ENCODE results near the gene LTK.
"Not testable (repeated sequence)": the region's sequence is repeated elsewhere in the genome, so short reads cannot be mapped to it uniquely, and the experiment has no call there.

The LTK gene

DNA sequence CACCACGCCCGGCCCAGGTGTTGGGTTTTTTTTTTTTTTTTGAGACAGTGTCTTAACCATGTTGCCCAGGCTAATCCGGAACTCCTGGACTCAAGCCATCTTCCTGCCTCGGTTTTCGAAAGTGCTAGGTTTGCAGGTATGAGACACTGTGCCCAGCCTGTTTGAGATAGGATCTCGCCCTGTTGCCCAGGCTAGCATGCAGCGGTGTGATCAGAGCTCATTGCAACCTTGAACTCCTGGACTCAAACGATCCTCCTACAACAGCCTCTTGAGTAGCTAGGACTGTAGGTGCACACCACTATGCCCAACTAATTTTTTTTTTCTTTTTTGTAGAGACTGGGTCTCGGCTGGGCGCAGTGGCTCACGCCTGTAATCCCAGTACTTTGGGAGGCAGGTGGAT lies 40.2 kb downstream of the LTK start:
- no peak for DNase-seq

DNA sequence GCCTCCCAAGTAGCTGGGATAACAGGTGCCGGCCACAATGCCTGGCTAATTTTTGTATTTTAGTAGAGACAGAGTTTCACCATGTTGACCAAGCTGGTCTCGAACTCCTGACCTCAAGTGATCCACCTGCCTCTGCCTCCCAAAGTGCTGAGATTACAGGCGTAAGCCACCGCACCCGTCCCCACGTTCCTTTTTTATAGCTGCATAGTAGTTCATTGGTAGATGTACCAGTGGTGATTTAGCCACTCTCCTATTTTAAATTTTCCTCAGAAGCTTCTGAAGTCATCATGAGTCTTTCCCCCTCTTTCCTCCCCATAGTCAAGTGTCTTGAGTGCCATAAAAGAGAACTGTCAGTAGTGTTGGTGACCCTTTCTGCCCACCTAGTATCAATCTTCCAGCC lies 44.0 kb downstream of the LTK start:
- DNase-seq = not testable (repeated sequence)

DNA sequence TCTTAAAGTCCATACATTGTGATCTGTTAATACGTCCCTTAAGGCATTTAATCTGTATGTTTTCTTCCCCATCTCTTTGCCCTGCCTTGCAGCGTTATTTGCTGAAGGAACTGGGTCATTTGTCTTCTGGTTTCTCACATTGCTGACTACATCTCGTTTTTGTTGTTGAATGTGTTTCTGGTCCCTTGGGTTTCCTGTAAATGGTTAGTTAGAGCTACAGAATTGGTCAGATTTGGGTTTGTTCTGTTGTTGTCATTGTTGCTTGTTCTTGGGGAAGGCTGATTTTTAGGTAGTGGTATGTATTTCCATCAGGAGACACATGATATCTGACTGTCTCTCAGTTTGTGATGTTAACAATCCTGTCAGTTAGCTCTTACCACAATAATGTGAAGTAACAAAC lies 46.9 kb downstream of the LTK start:
- no peak for DNase-seq

DNA sequence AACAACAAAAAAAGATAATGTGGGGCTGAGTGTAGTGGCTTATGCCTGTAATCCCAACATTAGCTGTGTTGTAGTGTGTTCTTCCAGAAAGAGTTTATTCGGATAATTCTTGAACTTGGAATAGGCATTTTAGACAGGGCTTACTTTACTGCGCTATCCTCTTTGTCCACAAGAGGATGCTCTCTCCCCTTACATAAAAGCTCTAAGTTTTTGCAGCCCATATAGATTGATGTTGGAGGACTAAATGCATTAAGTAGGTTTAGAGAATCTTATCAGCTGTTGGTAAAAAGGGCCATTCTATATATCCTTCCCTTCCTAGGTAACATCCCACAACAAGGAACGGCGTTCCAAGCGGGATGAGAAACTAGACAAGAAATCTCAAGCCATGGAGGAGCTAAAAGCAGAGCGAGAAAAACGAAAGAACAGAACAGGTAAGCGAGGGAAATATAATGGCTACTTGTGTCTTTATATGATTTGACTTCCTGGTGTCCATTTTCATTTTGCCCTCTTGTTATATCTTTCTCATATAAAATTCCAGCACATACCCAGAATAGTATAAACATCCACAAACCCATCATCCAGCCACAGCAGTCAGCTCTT lies 47.7 kb downstream of the LTK start:
- peak; percentile 19 for DNase-seq

DNA sequence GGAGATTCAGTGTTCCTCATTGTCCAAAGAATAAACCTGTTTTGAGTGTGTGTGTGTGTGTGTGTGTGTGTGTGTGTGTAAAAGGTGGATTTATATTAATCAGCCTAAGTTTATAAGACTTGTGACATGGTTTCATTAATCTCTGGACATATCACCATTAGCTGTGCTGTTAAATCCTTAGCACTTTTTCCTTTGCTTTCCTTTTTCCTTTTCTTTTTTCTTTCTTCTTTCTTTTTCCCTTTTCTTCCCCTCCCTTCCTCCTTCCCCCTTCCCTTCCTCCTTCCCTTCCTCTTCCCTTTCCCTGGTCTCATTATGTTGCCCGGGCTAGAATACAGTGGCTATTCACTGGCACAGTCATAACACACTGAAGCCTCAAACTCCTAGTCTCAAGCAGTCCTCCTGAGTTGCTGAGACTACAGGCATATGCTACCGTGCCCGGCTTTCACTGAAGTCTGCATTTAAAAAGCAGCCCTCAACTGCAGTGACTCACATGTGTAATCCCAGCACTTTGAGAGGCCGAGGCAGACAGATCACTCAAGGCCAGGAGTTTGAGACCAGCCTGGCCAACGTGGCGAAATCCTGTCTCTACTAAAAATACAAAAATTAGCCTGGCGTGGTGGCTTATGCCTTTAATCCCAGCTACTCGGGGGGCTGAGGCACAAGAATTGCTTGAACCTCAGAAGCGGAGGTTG lies 48.6 kb downstream of the LTK start:
- no peak for DNase-seq

DNA sequence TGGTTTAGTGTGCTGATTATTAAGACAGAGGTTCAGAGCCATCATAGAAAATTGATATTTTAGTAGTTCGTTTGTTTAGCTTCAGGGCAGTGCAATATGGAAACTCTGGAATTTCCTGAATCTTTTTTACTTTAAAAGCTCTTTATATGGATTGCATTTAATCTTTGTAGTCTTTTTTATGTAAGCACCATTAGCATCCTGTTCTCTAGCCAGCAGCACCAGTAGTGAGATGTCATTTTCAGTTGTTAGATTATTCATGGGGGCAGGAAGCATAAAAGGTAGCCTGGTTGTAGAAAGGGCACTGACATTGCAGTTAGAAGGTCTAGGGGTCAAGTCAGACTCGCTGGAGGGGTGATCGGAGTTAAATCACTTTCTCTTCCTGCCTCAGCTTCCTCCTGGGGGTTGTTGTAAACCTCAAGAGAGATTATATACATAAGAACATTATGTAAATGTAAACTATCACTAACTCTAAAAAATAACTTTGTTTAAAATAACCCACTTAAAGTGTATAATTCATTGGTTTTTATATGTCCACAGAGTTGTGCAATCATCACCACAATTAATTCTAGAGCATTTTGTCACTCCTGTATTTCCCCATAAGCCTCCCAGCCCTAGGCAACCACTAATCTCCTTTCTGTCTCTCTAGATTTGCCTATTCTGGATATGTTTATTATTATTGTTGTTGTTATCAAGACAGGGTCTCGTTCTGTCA lies 51.4 kb downstream of the LTK start:
- DNase-seq = no peak
